GM19397 (cell line): ENCODE data around the gene SFTA2.
A peak's percentile ranks its signal among the peaks of the same experiment; 100 is the strongest.
"Not testable (repeated sequence)": the region's sequence is repeated elsewhere in the genome, so short reads cannot be mapped to it uniquely, and the experiment has no call there.

Source experiments
- ATAC-seq: cut with Tn5 transposase; IDR thresholded peaks from one replicate; pipeline ENCODE4 v1.9.1; 2021; ENCODE audit warnings: mild to moderate bottlenecking, moderate library complexity; ENCODE audit not compliant: unreplicated experiment

Gene SFTA2

DNA sequence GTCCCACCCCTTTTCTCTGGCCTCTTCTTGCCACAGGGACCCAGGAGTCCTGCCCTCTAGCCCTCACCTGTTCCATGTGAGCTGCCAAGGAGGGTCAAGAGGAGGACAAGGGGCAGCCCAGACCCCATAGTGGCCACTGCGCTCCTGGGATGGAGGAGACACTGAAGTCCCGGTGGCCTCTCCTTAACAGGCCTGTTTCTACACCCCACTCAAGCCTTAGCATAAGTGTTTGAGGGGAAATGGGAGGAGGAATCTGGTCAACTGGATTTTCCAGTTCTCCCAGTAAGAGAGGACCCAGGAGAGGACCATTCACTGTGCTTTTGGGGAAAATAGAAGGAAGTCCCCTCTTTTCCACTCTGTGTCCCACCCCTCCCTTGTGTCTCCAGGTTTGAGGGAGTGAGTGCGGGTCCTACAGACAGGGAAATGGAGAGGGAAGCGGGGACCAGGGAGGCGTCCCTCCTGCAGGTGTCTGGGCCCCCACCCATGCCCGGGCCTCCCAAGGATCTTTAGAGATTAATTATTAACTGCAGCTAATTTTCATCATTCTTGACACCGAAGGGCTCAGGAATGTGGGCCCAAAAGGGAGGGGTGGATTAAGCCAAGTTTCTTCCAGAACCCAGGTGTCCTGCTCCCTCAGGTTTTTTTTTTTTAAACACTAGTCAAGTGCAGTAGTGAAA, at the start of gene SFTA2:
SFTA2 (minus strand) TSS at position 202 of the 677 bp plus-strand sequence; CDS start at position 128, 74 bp downstream.
- no peak for ATAC-seq

DNA sequence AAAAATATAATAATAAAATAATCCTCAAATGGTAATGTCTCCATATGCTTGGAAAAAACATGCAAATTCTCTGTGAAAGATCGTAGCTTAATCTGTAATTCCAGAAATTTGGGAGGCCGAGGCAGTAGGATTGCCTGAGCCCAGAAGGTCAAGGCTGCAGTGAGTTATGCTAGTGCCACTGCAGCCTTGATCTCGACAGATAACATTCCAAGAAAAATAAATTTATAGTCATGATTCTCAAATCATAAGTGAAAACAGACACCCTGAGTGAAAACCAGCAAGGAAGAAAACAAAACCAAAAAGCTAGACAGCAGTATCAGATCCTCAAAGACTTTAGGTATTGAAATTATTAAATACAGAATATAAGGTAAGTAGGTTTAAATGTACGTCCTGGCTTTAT, 47.7 kb upstream of the SFTA2 start:
- ATAC-seq: no peak

DNA sequence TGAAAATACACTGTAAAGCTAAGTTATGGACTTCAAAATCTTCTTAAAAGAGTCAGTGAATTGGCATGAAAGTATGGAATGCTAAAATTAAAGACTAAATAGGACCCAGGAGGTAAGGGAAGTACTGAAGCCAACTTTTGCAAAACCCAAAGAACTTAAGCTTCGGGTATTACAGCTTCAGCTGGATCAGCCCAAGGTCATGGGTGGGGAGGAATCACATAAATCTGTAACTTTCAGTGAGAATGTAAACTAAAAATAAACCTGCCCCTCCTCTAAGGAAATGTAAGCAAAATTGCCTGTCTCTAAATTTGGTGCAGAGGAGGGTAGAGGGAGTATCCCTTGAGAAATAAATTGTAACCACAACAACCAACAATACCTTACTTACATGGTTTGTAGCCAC, 47.2 kb upstream of the SFTA2 start:
- ATAC-seq: no peak

DNA sequence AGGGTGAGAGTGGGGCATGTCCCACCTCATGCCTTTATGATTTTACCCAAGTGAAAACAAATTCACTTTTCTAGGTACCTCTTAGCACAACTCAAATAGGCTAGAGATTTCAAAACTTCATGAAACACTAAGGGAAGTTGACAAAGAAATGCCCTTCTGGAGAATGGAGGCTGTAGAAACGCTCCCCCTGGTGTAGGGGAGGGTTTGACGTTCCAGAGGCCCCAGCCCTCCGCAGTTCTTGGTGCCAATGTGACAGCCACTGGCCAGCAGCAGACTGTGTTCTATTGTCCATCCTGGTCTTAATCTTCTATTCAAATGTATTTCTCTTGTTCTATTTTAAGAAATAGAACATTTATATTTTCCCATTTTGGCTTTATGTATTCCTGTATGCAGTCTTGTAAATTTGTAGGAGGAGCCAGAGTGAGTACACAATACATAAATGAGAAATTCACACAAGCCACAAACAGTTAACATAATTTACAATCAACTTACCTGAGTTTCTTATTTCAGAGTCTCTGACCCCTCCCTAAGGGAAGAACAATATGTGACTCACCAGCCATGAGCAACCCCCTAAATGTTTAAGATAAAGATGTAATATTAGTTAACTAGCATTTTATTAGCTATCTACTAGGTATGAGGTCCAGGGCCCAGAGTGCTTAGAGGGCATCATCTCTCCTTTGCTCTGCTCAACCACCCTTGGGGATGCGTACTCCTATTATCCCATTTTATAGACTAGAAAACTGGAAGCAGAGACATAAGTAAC, 42.7 kb upstream of the SFTA2 start:
- ATAC-seq: no peak

DNA sequence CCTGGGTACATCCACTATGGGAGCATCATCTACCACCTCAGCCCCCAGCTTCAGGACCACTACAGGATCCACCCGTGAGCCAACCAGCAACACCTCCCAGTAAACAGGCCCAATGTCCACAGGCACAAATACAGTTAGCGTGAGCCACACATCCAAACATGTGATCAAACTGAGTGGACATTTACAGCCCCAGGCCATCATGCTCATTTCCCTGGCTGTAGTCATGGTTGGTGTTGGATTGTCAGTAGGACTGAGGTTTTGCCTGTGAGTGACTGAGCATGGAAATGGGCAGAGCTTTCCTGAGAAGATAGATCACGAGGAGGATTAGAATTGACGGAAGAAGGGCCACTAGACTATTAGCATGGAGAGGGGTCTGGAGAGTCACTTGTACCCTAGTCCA, 40.8 kb upstream of the SFTA2 start:
- no peak for ATAC-seq

DNA sequence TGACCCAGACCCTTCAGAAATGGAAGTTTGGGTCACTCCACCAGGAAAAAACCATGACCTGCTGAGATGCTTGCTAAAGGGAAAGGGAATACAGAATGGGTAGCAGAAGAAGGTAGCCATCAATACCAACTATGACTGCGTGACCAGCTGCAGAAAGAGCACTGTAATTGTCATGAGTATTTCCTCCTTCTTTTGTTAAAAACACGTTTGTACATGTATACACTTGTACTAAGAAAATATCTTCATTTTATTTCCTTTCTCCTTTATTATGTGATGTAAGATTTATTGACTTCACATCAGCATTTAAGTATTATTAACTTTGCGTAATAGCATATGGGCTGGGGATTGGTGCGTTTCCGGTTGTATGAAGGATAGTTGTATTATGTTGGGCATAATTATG, 39.0 kb upstream of the SFTA2 start:
- ATAC-seq: no peak

DNA sequence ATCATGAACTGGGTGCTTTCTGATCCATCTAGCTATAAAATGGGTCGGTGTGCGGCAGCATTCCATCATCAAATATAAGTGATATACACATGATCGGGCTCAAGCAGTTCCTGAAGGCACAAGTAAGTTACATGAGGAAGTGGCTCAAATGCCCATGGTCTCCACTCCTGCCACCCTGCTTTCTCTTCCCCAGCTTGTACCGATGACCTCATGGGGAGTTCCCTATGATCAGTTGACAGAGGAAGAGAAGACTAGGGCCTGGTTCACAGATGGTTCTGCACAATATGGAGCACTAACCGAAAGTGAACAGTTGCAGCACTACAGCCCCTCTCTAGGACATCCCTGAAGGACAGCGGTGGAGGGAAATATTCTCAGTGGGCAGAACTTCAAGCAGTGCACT, 37.2 kb upstream of the SFTA2 start:
- ATAC-seq: not testable (repeated sequence)

DNA sequence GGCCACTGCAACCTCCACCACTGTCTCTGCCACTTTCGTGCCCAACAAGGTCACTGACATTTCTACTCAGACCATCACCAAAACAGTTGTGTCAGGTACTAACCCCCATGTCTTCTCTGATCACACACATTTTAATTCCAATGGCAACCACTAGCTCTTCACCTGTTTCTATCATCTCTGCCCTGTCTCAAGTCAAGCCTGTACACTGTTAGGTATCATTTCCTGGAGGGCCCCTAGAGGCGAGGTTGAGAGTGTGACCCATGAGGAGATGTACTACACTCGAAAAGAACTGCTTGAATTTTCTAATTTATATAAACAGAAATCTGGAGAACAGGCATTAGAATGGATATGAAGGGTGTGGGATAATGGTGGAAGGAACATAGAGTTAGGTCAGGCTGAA, 34.2 kb upstream of the SFTA2 start:
- no peak for ATAC-seq

DNA sequence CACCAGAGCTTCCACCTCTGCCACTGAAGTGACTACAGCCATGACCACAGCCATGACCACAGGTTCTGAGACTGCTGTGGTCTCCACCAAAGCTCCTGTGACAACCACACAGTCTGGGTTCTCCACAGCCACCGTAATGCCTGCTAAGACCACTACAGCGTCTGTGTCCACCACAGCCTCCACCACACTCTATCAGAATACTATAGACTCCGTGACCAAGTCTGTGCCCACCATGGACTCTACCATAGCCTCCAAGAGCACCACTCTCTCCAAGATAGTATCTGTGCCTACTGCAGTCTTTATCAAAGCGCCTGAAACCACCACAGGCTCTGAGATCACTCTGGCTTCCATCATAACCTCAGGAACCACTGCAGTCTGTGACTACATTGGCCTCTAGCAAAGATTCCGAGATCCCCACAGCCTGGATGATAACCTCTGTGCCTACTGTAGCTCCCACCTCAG, 33.2 kb upstream of the SFTA2 start:
- ATAC-seq: no peak

DNA sequence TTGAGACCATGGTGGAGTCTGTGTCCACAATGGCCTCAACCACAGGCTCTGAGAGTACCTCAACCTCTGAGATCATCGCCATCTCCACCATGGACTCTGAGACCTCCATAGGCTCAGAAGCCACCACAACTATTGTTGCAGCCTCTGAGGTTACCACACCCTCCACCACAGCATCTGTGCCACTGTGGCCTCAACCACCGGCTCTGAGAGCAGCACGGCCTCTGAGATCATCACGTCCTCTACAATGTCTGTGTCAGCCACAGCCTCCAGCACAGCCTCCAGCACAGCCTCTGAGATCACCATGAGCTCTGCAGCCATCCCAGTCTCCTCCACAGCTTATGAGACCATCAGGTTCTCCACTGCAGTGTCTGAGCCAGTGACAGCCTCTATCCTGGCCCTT, 32.1 kb upstream of the SFTA2 start:
- no peak for ATAC-seq

DNA sequence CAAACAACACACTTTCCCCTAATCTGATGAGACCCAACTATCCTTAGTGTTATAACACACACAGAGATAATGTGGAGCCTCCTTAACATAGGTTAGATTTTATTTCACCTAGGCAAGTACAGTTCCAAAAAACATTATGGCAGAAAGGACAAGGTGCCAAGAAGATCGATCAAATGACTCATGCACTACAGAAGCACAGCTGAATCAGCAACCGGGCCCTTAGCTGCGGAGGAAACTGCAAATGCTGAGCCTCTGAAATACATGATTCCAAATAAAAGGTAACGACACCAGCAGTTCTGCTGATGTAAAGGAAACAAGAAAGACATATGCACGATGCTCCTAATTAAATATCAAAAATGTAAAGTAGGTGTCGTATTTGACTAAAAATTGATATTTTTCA, 31.7 kb upstream of the SFTA2 start:
- no peak for ATAC-seq

DNA sequence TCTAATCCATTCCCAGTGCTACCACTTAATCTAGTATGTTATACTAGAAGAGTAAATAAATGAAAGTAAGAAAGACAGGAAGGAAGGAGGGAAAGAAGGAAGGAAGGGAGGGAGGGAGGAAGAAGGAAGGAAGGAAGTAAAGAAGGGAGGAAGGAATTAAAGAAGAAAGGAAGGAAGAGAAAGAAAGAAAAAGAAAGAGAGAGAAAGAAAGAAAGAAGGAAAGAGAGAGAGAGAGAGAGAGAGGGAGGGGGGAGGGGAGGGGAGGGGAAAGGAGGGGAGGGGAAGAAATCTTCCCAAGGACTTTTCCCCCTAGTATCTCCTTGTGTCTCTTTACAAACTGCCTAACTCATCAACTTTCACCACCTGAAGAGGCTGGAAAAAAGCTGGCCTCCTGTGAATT, 30.7 kb upstream of the SFTA2 start:
- ATAC-seq: no peak

DNA sequence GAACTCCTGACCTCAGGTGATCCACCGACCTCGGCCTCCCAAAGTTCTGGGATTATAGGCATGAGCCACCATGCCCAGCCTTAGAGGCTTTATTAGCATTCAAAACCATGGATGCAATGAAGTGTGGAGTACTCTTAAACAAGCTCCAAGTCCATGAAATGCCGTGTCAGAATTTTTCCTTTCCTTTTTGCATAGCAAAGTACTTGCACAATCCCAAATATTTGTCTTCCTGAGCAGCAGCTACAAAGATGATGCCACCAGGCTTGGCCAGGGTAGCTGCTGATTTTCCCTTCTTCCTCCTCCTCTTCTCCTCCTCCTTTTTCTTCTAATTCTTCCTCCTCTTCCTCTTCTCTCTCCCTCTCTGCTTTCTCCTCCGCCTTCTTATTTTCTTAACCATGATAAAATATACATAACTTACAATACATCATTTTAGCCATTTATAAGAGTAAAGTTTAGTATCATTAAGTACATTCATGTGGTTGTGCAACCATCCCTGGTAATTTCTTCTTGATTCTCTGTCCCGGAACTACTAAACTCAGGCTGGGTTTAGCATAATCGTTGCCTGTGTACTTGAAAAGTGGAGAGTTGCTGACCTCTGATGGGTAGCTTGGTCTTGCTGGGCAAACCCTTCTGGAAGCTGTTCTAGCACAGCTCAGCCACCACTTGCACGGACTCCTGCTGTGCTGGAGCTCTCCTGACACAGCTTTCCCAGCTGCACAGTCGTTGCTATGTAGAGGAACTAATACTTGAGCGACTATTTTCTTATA, 29.1 kb upstream of the SFTA2 start:
- no peak for ATAC-seq

DNA sequence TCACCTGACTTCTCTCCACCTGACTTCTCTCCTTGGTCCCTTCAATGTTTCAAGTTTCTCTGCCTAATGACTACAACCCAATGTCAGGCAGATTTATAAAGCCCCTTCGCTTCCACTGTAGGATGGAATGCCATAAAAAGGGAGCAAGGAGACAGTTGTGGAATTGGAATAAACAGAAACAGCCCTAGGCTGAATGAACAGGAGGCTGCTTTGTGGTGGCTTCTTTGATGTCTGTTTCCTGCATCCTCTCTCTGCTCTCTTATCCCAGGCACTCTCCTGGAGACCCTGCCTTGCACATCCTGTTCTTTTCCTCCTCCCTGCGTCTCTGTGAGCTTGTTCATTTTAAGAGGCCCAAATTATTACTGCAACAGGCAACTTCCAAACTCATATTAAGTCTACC, 25.7 kb upstream of the SFTA2 start:
- ATAC-seq: no peak

DNA sequence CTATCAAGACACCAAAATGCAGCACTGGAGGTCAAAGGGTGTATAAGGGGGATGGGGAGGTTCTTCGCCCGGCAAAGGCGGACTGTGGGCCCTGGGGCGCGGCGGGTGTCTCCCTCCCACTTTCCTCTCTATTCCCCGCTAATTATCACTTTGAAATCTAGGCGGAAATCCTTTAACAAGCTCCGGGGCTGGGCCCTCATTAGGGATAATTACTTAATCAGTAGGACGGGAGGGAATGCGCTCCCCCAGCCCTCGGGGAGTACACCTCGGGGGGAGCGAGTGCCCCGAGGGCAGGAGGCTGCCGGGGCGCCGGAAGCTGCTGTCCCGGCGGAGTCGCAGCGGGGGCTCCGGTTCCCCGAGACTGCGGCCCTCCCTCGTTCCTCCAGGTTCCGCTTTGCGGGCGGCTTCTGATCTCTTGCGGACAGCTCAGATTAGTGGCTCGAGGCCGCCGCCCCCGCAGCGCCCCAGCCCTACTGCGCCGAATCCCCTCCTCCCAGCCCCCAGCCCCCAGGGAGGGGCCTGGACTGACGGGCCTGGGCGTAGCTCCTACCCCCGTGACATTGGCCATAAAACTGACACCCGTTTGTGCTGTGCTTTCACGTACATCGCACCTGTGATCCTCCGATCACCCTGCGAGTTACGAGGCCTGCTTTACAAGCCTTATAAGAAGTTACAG, 23.5 kb upstream of the SFTA2 start:
- ATAC-seq: peak; percentile 67

DNA sequence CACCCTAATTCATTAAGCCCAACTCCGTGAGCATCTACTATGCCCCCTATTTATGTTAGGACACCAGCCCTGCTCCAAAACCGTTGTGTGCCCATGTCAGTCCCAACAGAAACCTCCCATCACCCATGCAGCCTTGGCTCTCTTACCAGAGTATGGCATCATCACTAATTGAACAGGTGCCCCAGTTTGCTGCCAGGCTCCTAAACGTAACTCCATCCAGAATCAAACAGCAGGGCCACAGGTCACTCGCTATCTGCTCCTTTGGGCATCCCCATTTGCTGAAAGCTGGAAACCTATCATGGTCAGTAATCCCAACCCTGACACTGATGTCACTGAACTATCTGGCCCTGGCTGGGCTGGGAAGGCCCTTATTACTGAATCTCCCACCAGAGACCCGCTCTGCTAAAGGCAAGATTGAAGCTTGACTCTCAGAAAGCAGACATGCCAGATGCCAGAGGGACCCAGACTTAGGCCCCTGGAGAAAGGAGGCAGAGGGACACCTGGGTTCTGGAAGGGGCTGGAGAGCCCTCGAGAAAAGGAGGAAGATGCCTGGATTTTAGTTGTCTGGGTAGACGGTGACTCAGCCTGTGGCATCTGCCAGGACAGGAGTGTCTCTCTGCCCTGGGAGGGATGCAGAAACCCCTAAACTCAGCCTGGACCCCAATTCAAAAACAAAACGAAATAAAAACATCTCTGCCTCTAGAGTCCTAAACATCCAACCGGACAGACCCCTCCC, 22.8 kb upstream of the SFTA2 start:
- no peak for ATAC-seq

DNA sequence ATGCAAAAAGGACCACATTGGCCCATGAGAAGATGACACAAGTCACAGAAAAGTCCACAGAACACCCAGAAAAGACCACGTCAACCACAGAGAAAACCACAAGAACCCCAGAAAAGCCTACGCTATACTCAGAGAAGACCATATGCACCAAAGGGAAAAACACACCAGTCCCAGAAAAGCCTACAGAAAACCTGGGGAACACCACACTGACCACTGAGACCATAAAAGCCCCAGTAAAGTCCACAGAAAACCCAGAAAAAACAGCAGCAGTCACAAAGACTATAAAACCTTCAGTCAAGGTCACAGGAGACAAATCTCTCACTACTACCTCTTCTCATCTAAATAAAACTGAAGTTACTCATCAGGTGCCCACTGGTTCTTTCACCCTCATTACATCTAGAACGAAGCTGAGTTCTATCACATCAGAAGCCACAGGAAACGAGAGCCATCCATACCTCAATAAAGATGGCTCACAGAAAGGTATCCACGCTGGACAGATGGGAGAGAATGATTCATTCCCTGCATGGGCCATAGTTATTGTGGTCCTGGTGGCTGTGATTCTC, 20.0 kb upstream of the SFTA2 start:
- no peak for ATAC-seq

DNA sequence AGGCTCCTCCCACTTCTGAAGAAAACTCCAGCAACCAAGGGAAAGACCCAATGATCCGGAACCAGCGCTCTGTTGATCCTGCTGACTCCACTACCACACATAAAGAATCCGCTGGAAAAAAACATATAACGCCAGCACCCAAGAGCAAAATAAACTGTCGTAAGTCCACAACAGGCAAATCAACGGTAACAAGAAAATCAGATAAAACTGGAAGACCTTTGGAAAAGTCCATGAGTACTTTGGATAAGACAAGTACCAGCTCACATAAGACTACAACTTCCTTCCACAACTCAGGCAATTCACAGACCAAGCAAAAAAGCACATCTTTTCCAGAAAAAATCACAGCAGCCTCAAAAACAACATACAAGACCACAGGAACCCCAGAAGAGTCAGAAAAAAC, 16.8 kb upstream of the SFTA2 start:
- no peak for ATAC-seq

DNA sequence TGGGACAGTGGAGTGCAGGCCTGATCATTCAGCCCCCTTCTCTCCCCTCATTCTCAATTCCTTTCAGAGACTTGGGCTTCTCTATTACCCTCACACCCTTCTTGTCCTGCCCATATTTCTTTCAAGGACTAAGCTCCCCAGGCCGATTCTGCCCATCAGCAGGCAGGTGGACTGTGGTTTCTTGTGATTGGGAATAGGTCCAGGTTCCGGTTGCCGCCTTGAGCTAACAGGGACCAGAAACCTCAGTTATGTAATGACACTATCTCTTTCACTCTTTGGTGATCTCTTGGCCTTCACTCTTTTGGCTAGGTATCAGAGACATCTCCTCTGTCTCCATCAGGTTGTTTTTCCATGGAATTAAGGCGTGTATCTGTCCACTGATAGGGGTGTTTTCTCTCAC, 15.3 kb upstream of the SFTA2 start:
- ATAC-seq: no peak

DNA sequence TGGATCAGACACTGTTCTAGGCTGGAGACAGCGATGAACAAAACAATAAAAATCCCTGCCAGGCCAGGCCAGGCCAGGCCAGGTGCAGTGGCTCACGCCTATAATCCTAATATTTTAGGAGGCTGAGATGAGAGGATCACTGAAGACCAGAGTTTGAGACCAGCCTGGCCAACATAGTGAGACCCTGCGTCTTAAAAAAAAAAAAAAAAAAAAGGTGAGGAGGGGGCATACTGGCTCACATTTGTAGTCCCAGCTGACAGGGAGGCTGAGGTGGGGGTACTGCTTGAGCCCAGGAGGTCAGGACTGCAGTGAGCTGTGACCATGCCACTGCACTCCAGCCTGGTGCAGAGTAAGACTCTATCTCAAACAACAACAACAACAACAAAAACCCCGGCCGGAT, 13.3 kb upstream of the SFTA2 start:
- no peak for ATAC-seq
